Measurements from ENCODE around the gene FADS1. TPM values are rescaled to one million over a fixed set of nuclear protein-coding genes. Genes with fewer than 3 reads are reported as not detected.

FADS1 gene
- total RNA-seq, 1 donor from 2014 or later = 74.6 TPM

GRCh38 chr11:61765550-61766253 is 51.1 kb downstream of the FADS1 start:
- no peak overlapping the region for H3K4me3 Mint-ChIP-seq (ENCODE audit: unreplicated experiment)
- H3K36me3 ChIP-seq (ENCODE audit: insufficient read depth, low read length) = no peaks in the 10 kb centered on the region
- H3K27me3 ChIP-seq (ENCODE audit: insufficient read depth, low read length) = no peaks in the 10 kb centered on the region
- H3K27ac ChIP-seq (ENCODE audit: low read depth, low read length) = no peak overlapping the region
- H3K27me3 Mint-ChIP-seq (ENCODE audit: low read depth, unreplicated experiment) = no peaks in the 10 kb centered on the region
- no peak overlapping the region for H3K9ac ChIP-seq (ENCODE audit: low read length)
- DNase-seq (ENCODE audit: low read depth) = no peak
- FAIRE-seq = no peak
- H3K36me3 Mint-ChIP-seq (ENCODE audit: low read depth, unreplicated experiment) = peaks cover 4% of the 10 kb centered on the region
- H3K4me1 ChIP-seq (ENCODE audit: insufficient read depth, low read length) = peaks cover 23% of the 10 kb centered on the region
- no peak overlapping the region for H3K27ac Mint-ChIP-seq (ENCODE audit: unreplicated experiment)
- peaks cover 22% of the 10 kb centered on the region for H3K79me2 ChIP-seq (ENCODE audit: insufficient read depth, low read length)
- peaks cover 19% of the 10 kb centered on the region for H3K4me1 Mint-ChIP-seq (ENCODE audit: low read depth, unreplicated experiment)
- no peak overlapping the region for H3K4me3 ChIP-seq (ENCODE audit: insufficient read depth, low read depth, low read length)
- peaks cover 16% of the 10 kb centered on the region for H4K20me1 ChIP-seq (ENCODE audit: insufficient read depth, low read length)
- H3K9me3 ChIP-seq (ENCODE audit: insufficient read depth, low read depth, low read length) = no peaks in the 10 kb centered on the region
- H2AFZ ChIP-seq (ENCODE audit: low read depth, low read length) = no peak overlapping the region
- TF ChIP-seq CTCF (IDR thresholded peaks at IDR 0.05; ENCODE audit: insufficient read depth, low read depth, low read length) (no peak), EZH2 (IDR thresholded peaks at IDR 0.05; ENCODE audit: insufficient read depth, low read length) (no peak)
- H3K4me2 ChIP-seq (ENCODE audit: low read length) = no peak overlapping the region
- no peaks in the 10 kb centered on the region for H3K9me3 Mint-ChIP-seq (ENCODE audit: unreplicated experiment)

- Mint-ChIP-seq H3K9me3 (ENCODE audit: unreplicated experiment) (no peaks in the 10 kb centered on the region), H3K27me3 (ENCODE audit: low read depth, unreplicated experiment) (no peaks in the 10 kb centered on the region), H3K36me3 (ENCODE audit: low read depth, unreplicated experiment) (peaks cover 4% of the 10 kb centered on the region), H3K4me3 (ENCODE audit: unreplicated experiment) (no peak overlapping the region), H3K27ac (ENCODE audit: unreplicated experiment) (no peak overlapping the region), H3K4me1 (ENCODE audit: low read depth, unreplicated experiment) (peaks cover 19% of the 10 kb centered on the region)
- H3K27me3 ChIP-seq (ENCODE audit: insufficient read depth, low read length) = no peaks in the 10 kb centered on the region
- H3K27ac ChIP-seq (ENCODE audit: low read depth, low read length) = no peak overlapping the region
- peaks cover 28% of the 10 kb centered on the region for H3K79me2 ChIP-seq (ENCODE audit: insufficient read depth, low read length)
- H3K4me2 ChIP-seq (ENCODE audit: low read length) = no peak overlapping the region
- peaks cover 16% of the 10 kb centered on the region for H4K20me1 ChIP-seq (ENCODE audit: insufficient read depth, low read length)
- H3K4me1 ChIP-seq (ENCODE audit: insufficient read depth, low read length) = peaks cover 20% of the 10 kb centered on the region
- H3K4me3 ChIP-seq (ENCODE audit: insufficient read depth, low read depth, low read length) = no peak overlapping the region
- TF ChIP-seq CTCF (IDR thresholded peaks at IDR 0.05; ENCODE audit: insufficient read depth, low read depth, low read length) = no peak
- no peak for TF ChIP-seq EZH2 (IDR thresholded peaks at IDR 0.05; ENCODE audit: insufficient read depth, low read length)
- FAIRE-seq = no peak
- H2AFZ ChIP-seq (ENCODE audit: low read depth, low read length) = no peak overlapping the region
- no peaks in the 10 kb centered on the region for H3K36me3 ChIP-seq (ENCODE audit: insufficient read depth, low read length)
- no peaks in the 10 kb centered on the region for H3K9me3 ChIP-seq (ENCODE audit: insufficient read depth, low read depth, low read length)
- no peak for DNase-seq (ENCODE audit: low read depth)
- no peak overlapping the region for H3K9ac ChIP-seq (ENCODE audit: low read length)
Measured at GRCh38 chr11:61764606-61765260, 52.1 kb downstream of the FADS1 start.

Measured in astrocyte (in vitro differentiated cells and primary cell).